Neuronal stem cell (in vitro differentiated cells): Measurements from ENCODE around the gene SHE.

Source experiments
- DNase-seq: peaks from one replicate; pipeline ENCODE4 v3.0.0-alpha.2; 2013; ENCODE audit warnings: low spot score
- H2AFZ ChIP-seq: one replicate; pipeline ENCODE4 v1.6.1; 2013; ENCODE audit warnings: mild to moderate bottlenecking, low read length, inconsistent platforms
- H2AK5ac ChIP-seq: 2 replicates; pipeline ENCODE4 v1.6.1; 2013; ENCODE audit warnings: low read depth, mild to moderate bottlenecking, inconsistent platforms, low read length, moderate library complexity, mixed read lengths
- H2BK120ac ChIP-seq: 2 replicates; pipeline ENCODE4 v1.6.1; 2013; ENCODE audit warnings: low read depth, mild to moderate bottlenecking, inconsistent platforms, low read length, moderate library complexity, mixed read lengths
- H2BK12ac ChIP-seq: one replicate; pipeline ENCODE4 v1.6.1; 2013; ENCODE audit warnings: low read length, inconsistent platforms
- H2BK15ac ChIP-seq: 2 replicates; pipeline ENCODE4 v1.6.1; 2013; ENCODE audit warnings: mild to moderate bottlenecking, low read length, inconsistent platforms, mixed read lengths
- H2BK5ac ChIP-seq: one replicate; pipeline ENCODE4 v1.6.1; 2013; ENCODE audit warnings: inconsistent platforms, mild to moderate bottlenecking, low read length, moderate library complexity
- H3K14ac ChIP-seq: one replicate; pipeline ENCODE4 v1.6.1; 2013; ENCODE audit warnings: low read length, inconsistent platforms
- H3K18ac ChIP-seq: 2 replicates; pipeline ENCODE4 v1.6.1; 2013; ENCODE audit warnings: low read length, inconsistent platforms
- H3K23ac ChIP-seq: 2 replicates; pipeline ENCODE4 v1.6.1; 2013; ENCODE audit warnings: low read depth, mild to moderate bottlenecking, mixed read lengths, low read length, inconsistent platforms; ENCODE audit not compliant: poor library complexity
- H3K27ac ChIP-seq: replicated peaks from 3 replicates; pipeline ENCODE4 v1.5.1; 2013; ENCODE audit warnings: low read length, inconsistent platforms
- H3K27me3 ChIP-seq, 3 experiments: 2 replicates each; pipeline ENCODE4 v1.6.1; 2013; ENCODE audit warnings: low read length in 3 of 3, mild to moderate bottlenecking in 2 of 3, inconsistent platforms in 1 of 3, low read depth in 1 of 3, mixed read lengths in 1 of 3, moderate library complexity in 1 of 3; ENCODE audit not compliant: control insufficient read depth in 3 of 3, insufficient read depth in 3 of 3
- H3K36me3 ChIP-seq, 2 donors: replicated peaks in 1 of 2; 2 replicates each; pipeline ENCODE4 v1.6.1; 2013; ENCODE audit warnings: low read length in 2 of 2; ENCODE audit not compliant: control insufficient read depth in 2 of 2, insufficient read depth in 2 of 2
- H3K4ac ChIP-seq: 2 replicates; pipeline ENCODE4 v1.6.1; 2013; ENCODE audit warnings: inconsistent platforms, mild to moderate bottlenecking, low read length, moderate library complexity
- H3K4me1 ChIP-seq, 2 donors: 1 replicate in 1 of 2; 2 replicates in 1 of 2; pipeline ENCODE4 v1.6.1; 2013; ENCODE audit warnings: low read length in 2 of 2, low read depth in 1 of 2; ENCODE audit not compliant: control insufficient read depth in 2 of 2, insufficient read depth in 1 of 2
- H3K4me2 ChIP-seq: one replicate; pipeline ENCODE4 v1.6.1; 2013; ENCODE audit warnings: mild to moderate bottlenecking, low read length, inconsistent platforms; ENCODE audit not compliant: insufficient read depth, poor library complexity, severe bottlenecking
- H3K4me3 ChIP-seq, 2 donors: 2 replicates each; pipeline ENCODE4 v1.5.1; 2013; ENCODE audit warnings: low read length in 2 of 2, mild to moderate bottlenecking in 2 of 2, inconsistent platforms in 1 of 2, moderate library complexity in 1 of 2
- H3K79me1 ChIP-seq: one replicate; pipeline ENCODE4 v1.6.1; 2013; ENCODE audit warnings: low read depth, mild to moderate bottlenecking, inconsistent platforms, low read length, moderate library complexity
- H3K9ac ChIP-seq: one replicate; pipeline ENCODE4 v1.6.1; 2013; ENCODE audit warnings: mild to moderate bottlenecking, low read depth, low read length, inconsistent platforms; ENCODE audit not compliant: poor library complexity
- H3K9me3 ChIP-seq, 2 donors: replicated peaks in 1 of 2; 2 replicates each; pipeline versions ENCODE3 to v1.6.1; 2013; ENCODE audit warnings: low read length in 2 of 2, mild to moderate bottlenecking in 2 of 2, inconsistent platforms in 1 of 2, low read depth in 1 of 2, mixed read lengths in 1 of 2, moderate library complexity in 1 of 2; ENCODE audit not compliant: control insufficient read depth in 2 of 2, insufficient read depth in 1 of 2
- H4K8ac ChIP-seq: one replicate; pipeline ENCODE4 v1.6.1; 2013; ENCODE audit warnings: low read depth, mild to moderate bottlenecking, inconsistent platforms, low read length, moderate library complexity
- H4K91ac ChIP-seq: one replicate; pipeline ENCODE4 v1.6.1; 2013; ENCODE audit warnings: low read length, low read depth, mild to moderate bottlenecking, inconsistent platforms; ENCODE audit not compliant: poor library complexity
- WGBS, 2 donors: extraction: QIAGEN DNeasy Blood & Tissue Kit; methylation state at CpG; one replicate each; pipeline ENCODE4 v1.1.7; 2013; ENCODE audit warnings: missing lambda C conversion rate in 2 of 2, mixed read lengths in 1 of 2; ENCODE audit not compliant: insufficient read length in 2 of 2, insufficient replicate concordance in 1 of 2; ENCODE audit errors: extremely low coverage in 2 of 2; 5-methylcytosine and 5-hydroxymethylcytosine counted together

The SHE gene

GRCh38 chr1:154476791-154477190 lies 25.4 kb downstream of the SHE start:
- no peak overlapping the region for H3K27ac ChIP-seq
- no peaks in the 10 kb centered on the region for H3K9me3 ChIP-seq
- no peak overlapping the region for H4K8ac ChIP-seq
- H3K14ac ChIP-seq, result no peak overlapping the region
- no peak overlapping the region for H2BK12ac ChIP-seq
- H4K91ac ChIP-seq, result no peak overlapping the region
- no peak for DNase-seq
- H3K4me3 ChIP-seq, result no peak overlapping the region
- H2BK120ac ChIP-seq, result no peak overlapping the region
- H3K79me1 ChIP-seq, result no peaks in the 10 kb centered on the region
- peaks cover 5 to 9% of the 10 kb centered on the region in 2 donors for H3K4me1 ChIP-seq
- H2AFZ ChIP-seq, result no peak overlapping the region
- no peak overlapping the region for H3K4ac ChIP-seq
- no peak overlapping the region for H3K23ac ChIP-seq
- no peak overlapping the region for H3K4me2 ChIP-seq
- no peak overlapping the region for H3K9ac ChIP-seq
- no CpG with 5 or more reads among the region's 1 CpG for WGBS, 2 donors
- H3K18ac ChIP-seq, result no peak overlapping the region
- H3K36me3 ChIP-seq, result no peaks in the 10 kb centered on the region
- H3K27me3 ChIP-seq, result no peaks in the 10 kb centered on the region
- H2AK5ac ChIP-seq, result no peak overlapping the region
- no peak overlapping the region for H2BK5ac ChIP-seq
- H2BK15ac ChIP-seq, result no peak overlapping the region

- Histone ChIP-seq H3K14ac (no peak overlapping the region), H2BK12ac (no peak overlapping the region), H3K18ac (no peak overlapping the region), H3K36me3 (no peaks in the 10 kb centered on the region), H3K4ac (no peak overlapping the region), H2BK120ac (no peak overlapping the region), H3K23ac (peak overlapping the region; percentile 55), H2AFZ (no peak overlapping the region), H3K27me3 (no peaks in the 10 kb centered on the region), H3K9ac (no peak overlapping the region), H3K4me3 (no peak overlapping the region), H3K4me2 (no peak overlapping the region), H2BK15ac (no peak overlapping the region), H4K8ac (no peak overlapping the region), H2BK5ac (no peak overlapping the region), H2AK5ac (no peak overlapping the region), H4K91ac (no peak overlapping the region), H3K9me3 (no peaks in the 10 kb centered on the region), H3K4me1 (no peaks in the 10 kb centered on the region), H3K79me1 (no peaks in the 10 kb centered on the region), H3K27ac (no peak overlapping the region)
- WGBS, 2 donors, result no CpG with 5 or more reads among the region's 3 CpGs
- DNase-seq, result no peak
These were observed 27.4 kb downstream of the SHE start for GRCh38 chr1:154474802-154475201.

- Histone ChIP-seq H3K36me3 (no peaks in the 10 kb centered on the region), H2AK5ac (no peak overlapping the region), H3K4ac (no peak overlapping the region), H3K9ac (no peak overlapping the region), H3K18ac (no peak overlapping the region), H3K27me3 (no peaks in the 10 kb centered on the region), H3K4me2 (no peak overlapping the region), H3K14ac (no peak overlapping the region), H4K91ac (no peak overlapping the region), H3K27ac (no peak overlapping the region), H2BK12ac (no peak overlapping the region), H3K9me3 (no peaks in the 10 kb centered on the region), H2AFZ (no peak overlapping the region), H4K8ac (no peak overlapping the region), H2BK120ac (no peak overlapping the region), H2BK5ac (no peak overlapping the region), H3K4me3 (no peak overlapping the region), H3K23ac (no peak overlapping the region), H3K4me1 (peaks cover 0 to 3% of the 10 kb centered on the region in 2 donors), H3K79me1 (no peaks in the 10 kb centered on the region), H2BK15ac (no peak overlapping the region)
- no peak for DNase-seq
- WGBS, 2 donors, result no CpG with 5 or more reads among the region's 2 CpGs
These were observed 30.9 kb downstream of the SHE start for GRCh38 chr1:154471304-154471703.

GRCh38 chr1:154469844-154470560 lies 32.2 kb downstream of the SHE start:
- Histone ChIP-seq H3K9me3 (no peaks in the 10 kb centered on the region), H3K27ac (no peak overlapping the region), H3K23ac (peak overlapping the region; percentile 37), H2BK15ac (no peak overlapping the region), H3K4me2 (no peak overlapping the region), H3K36me3 (no peaks in the 10 kb centered on the region), H2AK5ac (no peak overlapping the region), H3K27me3 (no peaks in the 10 kb centered on the region), H3K4me1 (peaks cover 0 to 5% of the 10 kb centered on the region in 2 donors), H3K4me3 (no peak overlapping the region), H3K79me1 (no peaks in the 10 kb centered on the region), H4K91ac (no peak overlapping the region), H3K18ac (no peak overlapping the region), H3K4ac (no peak overlapping the region), H2AFZ (no peak overlapping the region), H3K14ac (no peak overlapping the region), H2BK5ac (no peak overlapping the region), H2BK12ac (no peak overlapping the region), H4K8ac (no peak overlapping the region), H2BK120ac (no peak overlapping the region), H3K9ac (peak overlapping the region; percentile 24)
- no peak for DNase-seq
- no CpG with 5 or more reads among the region's 10 CpGs for WGBS, 2 donors
